Loucy (cell line): ENCODE data around the gene SORCS2.

Source experiments
- H2AFZ ChIP-seq: fragments of 200-600 bp; sonication (generic); 2 replicates; pipeline ENCODE4 v1.6.0; 2016; ENCODE audit warnings: antibody characterized with exemption, mild to moderate bottlenecking, low read length, moderate library complexity
- H3F3A ChIP-seq: fragments of 200-600 bp; 2 replicates; pipeline ENCODE4 v1.6.0; 2016; ENCODE audit warnings: antibody characterized with exemption, low read depth, mild to moderate bottlenecking
- H3K27me3 ChIP-seq: fragments of 200-600 bp; sonication (generic); 2 replicates; pipeline ENCODE4 v1.6.1; 2014; ENCODE audit warnings: low read length, mild to moderate bottlenecking; ENCODE audit not compliant: insufficient read depth, poor library complexity, severe bottlenecking
- H3K36me3 ChIP-seq: fragments of 200-600 bp; sonication (generic); 2 replicates; pipeline ENCODE4 v1.6.1; 2016; ENCODE audit warnings: low read length; ENCODE audit not compliant: insufficient read depth
- H3K4me1 ChIP-seq: fragments of 200-600 bp; sonication (generic); 2 replicates; pipeline ENCODE4 v1.5.1; 2014; ENCODE audit warnings: low read length, mild to moderate bottlenecking; ENCODE audit not compliant: insufficient read depth, poor library complexity, severe bottlenecking
- H3K4me2 ChIP-seq: fragments of 200-600 bp; sonication (generic); 2 replicates; pipeline ENCODE4 v1.6.0; 2014; ENCODE audit warnings: antibody characterized with exemption, low read length, low read depth, mild to moderate bottlenecking; ENCODE audit not compliant: poor library complexity, severe bottlenecking
- H3K4me3 ChIP-seq: fragments of 200-600 bp; sonication (generic); 2 replicates; pipeline ENCODE4 v1.5.1; 2014; ENCODE audit warnings: low read length, mild to moderate bottlenecking, mixed read lengths; ENCODE audit not compliant: poor library complexity, severe bottlenecking
- H3K79me2 ChIP-seq: fragments of 200-600 bp; sonication (generic); 2 replicates; pipeline ENCODE4 v1.6.1; 2014; ENCODE audit warnings: low read length; ENCODE audit not compliant: insufficient read depth
- H3K9ac ChIP-seq: fragments of 200-600 bp; sonication (generic); 2 replicates; pipeline ENCODE4 v1.6.0; 2014; ENCODE audit warnings: mild to moderate bottlenecking, low read depth, low read length, moderate library complexity; ENCODE audit not compliant: poor library complexity, severe bottlenecking
- H3K9me2 ChIP-seq: fragments of 200-600 bp; sonication (generic); replicated peaks from 2 replicates; pipeline ENCODE4 v1.6.1; 2016; ENCODE audit warnings: low read depth, low read length, mixed read lengths
- H3K9me3 ChIP-seq: fragments of 200-600 bp; sonication (generic); 2 replicates; pipeline ENCODE4 v1.6.1; 2014; ENCODE audit warnings: mild to moderate bottlenecking, antibody characterized with exemption, low read length, low read depth; ENCODE audit not compliant: insufficient read depth
- H4K20me1 ChIP-seq: fragments of 200-600 bp; sonication (generic); 2 replicates; pipeline ENCODE4 v1.6.0; 2014; ENCODE audit warnings: antibody characterized with exemption, low read length, mild to moderate bottlenecking; ENCODE audit not compliant: insufficient read depth, poor library complexity, severe bottlenecking
- EZH2phosphoT487 ChIP-seq: fragments of 200-600 bp; IDR thresholded peaks from 2 replicates; pipeline ENCODE4 v1.6.1; 2018; ENCODE audit warnings: antibody characterized with exemption, mild to moderate bottlenecking, moderate library complexity, borderline replicate concordance
- TF ChIP-seq, protein P1 (sequence below): fragments of 200-600 bp; sonication (generic); conservative IDR thresholded peaks from 2 replicates; pipeline ENCODE4 v1.5.1; 2014; ENCODE audit warnings: mild to moderate bottlenecking, antibody characterized with exemption, low read length

The SORCS2 gene

GRCh38 chr4:7540654-7541413, 348.5 kb downstream of the SORCS2 start:
- no peak overlapping the region for H3K4me2 ChIP-seq
- TF ChIP-seq, protein P1, sequence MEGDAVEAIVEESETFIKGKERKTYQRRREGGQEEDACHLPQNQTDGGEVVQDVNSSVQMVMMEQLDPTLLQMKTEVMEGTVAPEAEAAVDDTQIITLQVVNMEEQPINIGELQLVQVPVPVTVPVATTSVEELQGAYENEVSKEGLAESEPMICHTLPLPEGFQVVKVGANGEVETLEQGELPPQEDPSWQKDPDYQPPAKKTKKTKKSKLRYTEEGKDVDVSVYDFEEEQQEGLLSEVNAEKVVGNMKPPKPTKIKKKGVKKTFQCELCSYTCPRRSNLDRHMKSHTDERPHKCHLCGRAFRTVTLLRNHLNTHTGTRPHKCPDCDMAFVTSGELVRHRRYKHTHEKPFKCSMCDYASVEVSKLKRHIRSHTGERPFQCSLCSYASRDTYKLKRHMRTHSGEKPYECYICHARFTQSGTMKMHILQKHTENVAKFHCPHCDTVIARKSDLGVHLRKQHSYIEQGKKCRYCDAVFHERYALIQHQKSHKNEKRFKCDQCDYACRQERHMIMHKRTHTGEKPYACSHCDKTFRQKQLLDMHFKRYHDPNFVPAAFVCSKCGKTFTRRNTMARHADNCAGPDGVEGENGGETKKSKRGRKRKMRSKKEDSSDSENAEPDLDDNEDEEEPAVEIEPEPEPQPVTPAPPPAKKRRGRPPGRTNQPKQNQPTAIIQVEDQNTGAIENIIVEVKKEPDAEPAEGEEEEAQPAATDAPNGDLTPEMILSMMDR: no peak
- no peak for TF ChIP-seq EZH2phosphoT487

GRCh38 chr4:7541414-7541810, 349.1 kb downstream of the SORCS2 start:
- TF ChIP-seq, protein P1: no peak
- TF ChIP-seq EZH2phosphoT487: no peak
- no peaks in the 10 kb centered on the region for H3K27me3 ChIP-seq
- H3F3A ChIP-seq: no peaks in the 10 kb centered on the region
- no peak overlapping the region for H3K4me2 ChIP-seq
- H3K4me1 ChIP-seq: no peaks in the 10 kb centered on the region
- no peaks in the 10 kb centered on the region for H3K9me2 ChIP-seq
- H3K9ac ChIP-seq: no peak overlapping the region
- H3K79me2 ChIP-seq: no peaks in the 10 kb centered on the region
- H3K4me3 ChIP-seq: no peak overlapping the region
- H3K36me3 ChIP-seq: no peaks in the 10 kb centered on the region
- H2AFZ ChIP-seq: no peak overlapping the region
- no peaks in the 10 kb centered on the region for H4K20me1 ChIP-seq
- H3K9me3 ChIP-seq: peaks cover 4% of the 10 kb centered on the region; the same call in 1 of the 2 replicates

More at GRCh38 chr4:7540654-7541413, 348.5 kb downstream of the SORCS2 start:
- H3K4me1 ChIP-seq: no peaks in the 10 kb centered on the region
- no peaks in the 10 kb centered on the region for H3K9me2 ChIP-seq
- no peak overlapping the region for H2AFZ ChIP-seq
- no peaks in the 10 kb centered on the region for H3F3A ChIP-seq
- no peaks in the 10 kb centered on the region for H3K79me2 ChIP-seq
- H3K9me3 ChIP-seq: peaks cover 5% of the 10 kb centered on the region; the same call in 1 of the 2 replicates
- no peaks in the 10 kb centered on the region for H3K27me3 ChIP-seq
- no peaks in the 10 kb centered on the region for H3K36me3 ChIP-seq
- H3K4me3 ChIP-seq: no peak overlapping the region
- no peaks in the 10 kb centered on the region for H4K20me1 ChIP-seq
- no peak overlapping the region for H3K9ac ChIP-seq

DNA sequence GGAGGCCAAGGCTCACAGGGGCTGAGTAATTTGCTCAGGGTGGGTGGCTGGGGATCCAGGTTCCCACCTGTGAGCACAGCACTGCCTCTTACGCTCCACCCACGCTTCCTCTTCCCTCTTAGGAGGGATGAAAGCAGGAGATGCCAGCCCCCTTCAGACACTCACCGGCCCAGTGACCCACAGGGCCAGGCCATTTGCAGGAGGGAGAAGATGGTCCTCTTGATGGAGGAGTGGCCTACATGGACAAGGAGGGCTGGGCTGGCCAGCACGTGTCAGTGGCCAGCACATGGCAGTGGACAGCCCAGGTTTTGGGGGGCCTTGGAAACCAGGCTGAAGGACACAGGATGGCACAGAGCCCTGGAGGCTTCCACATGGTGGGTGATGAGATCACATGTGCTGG, 350.4 kb downstream of the SORCS2 start:
- Histone ChIP-seq H3K36me3 (no peaks in the 10 kb centered on the region), H2AFZ (no peak overlapping the region), H4K20me1 (no peaks in the 10 kb centered on the region), H3F3A (no peaks in the 10 kb centered on the region), H3K4me2 (no peak overlapping the region), H3K9ac (no peak overlapping the region), H3K4me3 (no peak overlapping the region), H3K27me3 (no peaks in the 10 kb centered on the region), H3K4me1 (no peaks in the 10 kb centered on the region), H3K79me2 (no peaks in the 10 kb centered on the region), H3K9me3 (peaks cover 4% of the 10 kb centered on the region; the same call in 1 of the 2 replicates), H3K9me2 (no peaks in the 10 kb centered on the region)
- TF ChIP-seq, protein P1: no peak
- no peak for TF ChIP-seq EZH2phosphoT487
